Mesenchymal stem cell (in vitro differentiated cells and primary cell): Measurements from ENCODE around the gene DENND2A.

Experiments used
- DNase-seq: peaks from one replicate; pipeline ENCODE4 v3.0.0-alpha.2; 2013
- H2AFZ ChIP-seq: one replicate; pipeline ENCODE4 v1.6.1; 2013; ENCODE audit warnings: low read depth, mild to moderate bottlenecking, control low read depth, inconsistent platforms, low read length, moderate library complexity
- H2AK5ac ChIP-seq: 2 replicates; pipeline ENCODE4 v1.6.1; 2013; ENCODE audit warnings: low read length, moderate library complexity, mild to moderate bottlenecking, inconsistent platforms; ENCODE audit not compliant: severe bottlenecking
- H2BK120ac ChIP-seq: one replicate; pipeline ENCODE4 v1.6.1; 2013; ENCODE audit warnings: low read depth, mild to moderate bottlenecking, inconsistent platforms, low read length, moderate library complexity
- H2BK12ac ChIP-seq, 2 experiments: one replicate each; pipeline ENCODE4 v1.6.1; 2013; ENCODE audit warnings: inconsistent platforms in 2 of 2, low read length in 2 of 2, mild to moderate bottlenecking in 2 of 2, moderate library complexity in 2 of 2, control low read depth in 1 of 2
- H2BK15ac ChIP-seq: one replicate; pipeline ENCODE4 v1.6.1; 2013; ENCODE audit warnings: mild to moderate bottlenecking, low read depth, inconsistent platforms; ENCODE audit not compliant: poor library complexity, severe bottlenecking
- H2BK5ac ChIP-seq: 2 replicates; pipeline ENCODE4 v1.6.1; 2013; ENCODE audit warnings: low read depth, mild to moderate bottlenecking, low read length, control low read depth, inconsistent platforms; ENCODE audit not compliant: poor library complexity, severe bottlenecking
- H3K14ac ChIP-seq, 2 experiments: one replicate each; pipeline ENCODE4 v1.6.1; 2013; ENCODE audit warnings: inconsistent platforms in 2 of 2, low read length in 2 of 2, control low read depth in 1 of 2, mild to moderate bottlenecking in 1 of 2, moderate library complexity in 1 of 2
- H3K18ac ChIP-seq, 2 experiments: one replicate each; pipeline ENCODE4 v1.6.1; 2013; ENCODE audit warnings: inconsistent platforms in 2 of 2, low read length in 2 of 2, control low read depth in 1 of 2, low read depth in 1 of 2, mild to moderate bottlenecking in 1 of 2
- H3K23ac ChIP-seq, 2 experiments: one replicate each; pipeline ENCODE4 v1.6.1; 2013; ENCODE audit warnings: inconsistent platforms in 2 of 2, low read length in 2 of 2, mild to moderate bottlenecking in 2 of 2, moderate library complexity in 2 of 2, control low read depth in 1 of 2
- H3K27ac ChIP-seq: 2 replicates; pipeline ENCODE4 v1.5.1; 2013; ENCODE audit warnings: mild to moderate bottlenecking, moderate library complexity, low read length, control low read depth, inconsistent platforms; ENCODE audit not compliant: poor library complexity, severe bottlenecking
- H3K27me3 ChIP-seq, 2 experiments: 2 replicates each; pipeline versions ENCODE4 v1.6.1 to v1.7.0; 2013; ENCODE audit warnings: low read length in 2 of 2, mild to moderate bottlenecking in 2 of 2, moderate library complexity in 2 of 2, control low read depth in 1 of 2, inconsistent platforms in 1 of 2; ENCODE audit not compliant: control insufficient read depth in 1 of 2, insufficient read depth in 1 of 2
- H3K36me3 ChIP-seq, 2 experiments: 2 replicates each; pipeline versions ENCODE4 v1.6.1 to v1.7.0; 2013; ENCODE audit warnings: low read length in 2 of 2, control low read depth in 1 of 2, inconsistent platforms in 1 of 2, low read depth in 1 of 2, mild to moderate bottlenecking in 1 of 2; ENCODE audit not compliant: insufficient read depth in 2 of 2, control insufficient read depth in 1 of 2
- H3K4ac ChIP-seq, 2 experiments: one replicate each; pipeline ENCODE4 v1.6.1; 2013; ENCODE audit warnings: inconsistent platforms in 2 of 2, low read length in 2 of 2, mild to moderate bottlenecking in 2 of 2, moderate library complexity in 2 of 2, control low read depth in 1 of 2, low read depth in 1 of 2
- H3K4me1 ChIP-seq: 2 replicates; pipeline ENCODE4 v1.6.1; 2013; ENCODE audit warnings: low read depth, low read length, control low read depth; ENCODE audit not compliant: control insufficient read depth, insufficient read depth
- H3K4me2 ChIP-seq: 2 replicates; pipeline ENCODE4 v1.6.1; 2013; ENCODE audit warnings: low read length, mild to moderate bottlenecking, inconsistent platforms; ENCODE audit not compliant: poor library complexity, severe bottlenecking
- H3K4me3 ChIP-seq, 2 experiments: 2 replicates each; pipeline versions ENCODE4 v1.5.1 to v1.7.0; 2013; ENCODE audit warnings: low read length in 2 of 2, mild to moderate bottlenecking in 2 of 2, control low read depth in 1 of 2, low read depth in 1 of 2; ENCODE audit not compliant: insufficient read depth in 1 of 2
- H3K79me1 ChIP-seq: replicated peaks from 2 replicates; pipeline ENCODE4 v1.6.1; 2013; ENCODE audit warnings: mild to moderate bottlenecking, control low read depth, low read length, inconsistent platforms; ENCODE audit not compliant: poor library complexity, severe bottlenecking
- H3K9ac ChIP-seq: 2 replicates; pipeline ENCODE4 v1.7.0; 2013; ENCODE audit warnings: mild to moderate bottlenecking, low read length, moderate library complexity
- H3K9me3 ChIP-seq: 2 replicates; pipeline ENCODE4 v1.7.0; 2013; ENCODE audit warnings: mild to moderate bottlenecking, low read length; ENCODE audit not compliant: control insufficient read depth
- H4K8ac ChIP-seq: one replicate; pipeline ENCODE4 v1.6.1; 2013; ENCODE audit warnings: inconsistent platforms, mild to moderate bottlenecking, low read length, moderate library complexity
- H4K91ac ChIP-seq: one replicate; pipeline ENCODE4 v1.6.1; 2013; ENCODE audit warnings: mild to moderate bottlenecking, low read length, inconsistent platforms
- WGBS: methylation state at CpG from one replicate; pipeline ENCODE4 v1.1.7; 2013; ENCODE audit warnings: mixed read lengths; 5-methylcytosine and 5-hydroxymethylcytosine counted together

DENND2A gene

GRCh38 chr7:140597428-140597949, 43.1 kb downstream of the DENND2A start:
- WGBS: 97% methylated on average over 4 of the region's 5 CpGs
- Histone ChIP-seq H3K14ac (no peak overlapping the region), H3K9ac (peak overlapping the region; percentile 82), H3K36me3 (peaks cover 21 to 26% of the 10 kb centered on the region in 2 experiments), H2BK5ac (no peak overlapping the region), H3K4me3 (no peak overlapping the region), H4K8ac (no peak overlapping the region), H2AFZ (no peak overlapping the region), H3K4ac (no peak overlapping the region), H3K9me3 (no peaks in the 10 kb centered on the region), H4K91ac (no peak overlapping the region), H3K23ac (no peak overlapping the region), H2BK120ac (no peak overlapping the region), H3K18ac (no peak overlapping the region), H3K4me2 (no peak overlapping the region), H3K4me1 (peaks cover 19% of the 10 kb centered on the region), H2BK15ac (no peak overlapping the region), H3K27me3 (no peaks in the 10 kb centered on the region), H2AK5ac (peak overlapping the region; percentile 92), H3K27ac (peak overlapping the region; percentile 59), H2BK12ac (no peak overlapping the region), H3K79me1 (peaks cover 17% of the 10 kb centered on the region)
- DNase-seq: no peak

- no peak overlapping the region for H3K23ac ChIP-seq
- H2AK5ac ChIP-seq: peak overlapping the region; percentile 81
- no peak overlapping the region for H2BK120ac ChIP-seq
- no peaks in the 10 kb centered on the region for H3K27me3 ChIP-seq
- no peaks in the 10 kb centered on the region for H3K9me3 ChIP-seq
- peaks cover 12% of the 10 kb centered on the region for H3K79me1 ChIP-seq
- H4K91ac ChIP-seq: no peak overlapping the region
- H2BK15ac ChIP-seq: no peak overlapping the region
- no peak overlapping the region for H2BK5ac ChIP-seq
- H3K4me3 ChIP-seq: no peak overlapping the region
- no peak overlapping the region for H3K14ac ChIP-seq
- no peak overlapping the region for H2BK12ac ChIP-seq
- H3K4me1 ChIP-seq: peaks cover 22% of the 10 kb centered on the region
- H3K18ac ChIP-seq: no peak overlapping the region
- no peak overlapping the region for H2AFZ ChIP-seq
- H3K4ac ChIP-seq: no peak overlapping the region
- H3K36me3 ChIP-seq: peaks cover 16 to 19% of the 10 kb centered on the region in 2 experiments
- peak overlapping the region; percentile 59 for H3K27ac ChIP-seq
- DNase-seq: no peak
- WGBS: 90% methylated on average over 1 of the region's 7 CpGs
- H3K4me2 ChIP-seq: no peak overlapping the region
- peak overlapping the region; percentile 82 for H3K9ac ChIP-seq
- H4K8ac ChIP-seq: no peak overlapping the region
These were observed 43.8 kb downstream of the DENND2A start for GRCh38 chr7:140596519-140597427.

DNA sequence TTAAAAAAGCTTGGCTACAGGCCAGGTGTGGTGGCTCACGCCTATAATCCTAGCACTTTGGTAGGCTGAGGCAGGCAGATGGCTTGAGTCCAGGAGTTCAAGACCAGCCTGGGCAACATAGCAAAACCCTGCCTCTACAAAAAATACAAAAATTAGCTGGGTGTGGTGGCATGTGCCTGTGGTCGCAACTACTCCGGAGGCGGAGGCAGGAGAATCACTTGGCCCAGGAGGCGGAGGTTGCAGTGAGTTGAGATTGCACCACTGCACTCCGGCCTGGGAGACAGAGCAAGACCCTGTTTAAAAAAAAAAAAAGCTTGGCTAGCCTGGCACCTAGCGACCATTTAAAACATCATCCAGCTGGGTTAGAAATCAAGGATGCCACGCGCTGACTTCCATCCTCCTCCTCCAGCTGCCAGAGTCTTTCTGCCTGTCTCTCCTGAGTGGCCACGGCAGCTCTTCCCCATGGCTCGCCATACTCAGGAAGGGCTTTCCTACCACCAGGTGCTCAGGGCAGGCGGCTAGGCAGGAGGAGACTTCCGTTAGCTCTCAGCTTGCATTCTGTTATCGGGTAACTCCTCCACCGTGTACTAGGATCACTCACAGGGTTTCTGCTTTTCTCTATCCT, 45.0 kb downstream of the DENND2A start:
- no peak overlapping the region for H3K14ac ChIP-seq
- H3K4me1 ChIP-seq: peaks cover 23% of the 10 kb centered on the region
- H3K79me1 ChIP-seq: peaks cover 9% of the 10 kb centered on the region
- no peaks in the 10 kb centered on the region for H3K9me3 ChIP-seq
- H3K27ac ChIP-seq: no peak overlapping the region
- DNase-seq: no peak
- H3K23ac ChIP-seq: no peak overlapping the region
- H2BK120ac ChIP-seq: no peak overlapping the region
- H2AK5ac ChIP-seq: peak overlapping the region; percentile 79
- no peak overlapping the region for H4K8ac ChIP-seq
- no peak overlapping the region for H2AFZ ChIP-seq
- no peak overlapping the region for H3K4me3 ChIP-seq
- H4K91ac ChIP-seq: no peak overlapping the region
- WGBS: 95% methylated on average over 14 of the region's 15 CpGs
- H2BK12ac ChIP-seq: no peak overlapping the region
- peak overlapping the region; percentile 19 for H3K9ac ChIP-seq
- no peaks in the 10 kb centered on the region for H3K27me3 ChIP-seq
- H3K4me2 ChIP-seq: no peak overlapping the region
- peaks cover 8 to 9% of the 10 kb centered on the region in 2 experiments for H3K36me3 ChIP-seq
- H2BK5ac ChIP-seq: no peak overlapping the region
- H3K4ac ChIP-seq: no peak overlapping the region
- H3K18ac ChIP-seq: no peak overlapping the region
- no peak overlapping the region for H2BK15ac ChIP-seq

DNA sequence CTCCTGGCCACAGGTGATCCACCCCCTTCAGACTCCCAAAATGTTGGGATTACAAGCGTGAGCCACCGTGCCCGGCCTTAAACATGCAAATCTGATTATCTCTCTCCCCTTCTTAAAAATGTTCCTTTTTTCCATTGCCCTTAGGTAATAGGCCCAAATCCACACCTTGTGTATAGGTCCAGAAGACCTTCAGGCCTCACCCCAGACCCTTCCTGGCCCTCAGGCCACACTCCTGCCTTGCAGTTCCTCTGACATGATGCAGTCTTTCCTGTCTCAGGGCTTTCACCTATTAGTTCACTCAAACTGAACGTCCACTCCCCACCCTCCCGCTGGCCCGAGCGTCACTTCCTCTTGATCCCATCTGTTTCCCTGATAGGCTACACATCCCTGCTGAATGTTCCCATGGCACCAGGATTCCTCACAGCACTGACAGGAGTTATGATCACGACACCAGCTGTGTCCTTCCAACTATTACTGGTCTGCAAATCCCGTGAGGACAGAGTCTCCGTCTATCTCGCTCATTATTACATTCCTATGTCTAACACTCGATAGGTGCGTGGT, 46.4 kb downstream of the DENND2A start:
- Histone ChIP-seq H3K4me3 (no peak overlapping the region), H3K9me3 (no peaks in the 10 kb centered on the region), H3K36me3 (peaks cover 0 to 6% of the 10 kb centered on the region in 2 experiments), H2BK12ac (no peak overlapping the region), H4K91ac (no peak overlapping the region), H2AK5ac (peak overlapping the region; percentile 68), H3K23ac (no peak overlapping the region), H3K14ac (no peak overlapping the region), H4K8ac (no peak overlapping the region), H3K4me2 (no peak overlapping the region), H3K4me1 (peaks cover 28% of the 10 kb centered on the region), H2AFZ (no peak overlapping the region), H3K18ac (no peak overlapping the region), H3K27me3 (no peaks in the 10 kb centered on the region), H2BK120ac (no peak overlapping the region), H3K27ac (peak overlapping the region; percentile 95), H2BK5ac (peak overlapping the region; percentile 40), H2BK15ac (no peak overlapping the region), H3K79me1 (peaks cover 7% of the 10 kb centered on the region), H3K9ac (no peak overlapping the region), H3K4ac (no peak overlapping the region)
- 83% methylated on average over 13 of the region's 13 CpGs for WGBS
- no peak for DNase-seq
